T-cell (primary cell): Measurements from ENCODE around the gene CAPN5. TPM values are rescaled to one million over a fixed set of nuclear protein-coding genes. Genes with fewer than 3 reads are reported as not detected.

Experiments
- ATAC-seq, 4 experiments: fragments of 200-7000 bp in 3 of 4; fragments of 150-1000 bp in 1 of 4; cut with Tn5 transposase; replicated peaks in 1 of 4; 1 replicate in 3 of 4; 2 replicates in 1 of 4; pipeline ENCODE4 v1.10.0; 2021; ENCODE audit warnings: moderate library complexity in 3 of 4, mild to moderate bottlenecking in 2 of 4, moderate number of reproducible peaks in 1 of 4
- CTCF ChIA-PET, 2 donors: fragments of 300-600 bp; sonication (Branson Sonifier 250); formaldehyde crosslinking; loops; one replicate each; lab custom pipeline; 2022; ENCODE audit warnings: antibody characterized with exemption in 2 of 2; lab: Charles Lee
- POLR2A ChIA-PET, 2 donors: fragments of 300-600 bp; sonication (Branson Sonifier 250); formaldehyde crosslinking; loops; one replicate each; lab custom pipeline; 2022; ENCODE audit warnings: antibody characterized with exemption in 2 of 2; lab: Charles Lee
- DNase-seq, 35 experiments: peaks; one replicate each; pipeline versions ENCODE4 v3.0.0 to v3.0.0-alpha.2; 2013 to 2023
- H3K27ac ChIP-seq: one replicate; pipeline ENCODE4 v1.5.1; 2013; ENCODE audit warnings: low read length
- H3K27me3 ChIP-seq, 2 experiments: replicated peaks in 1 of 2; 1 replicate in 1 of 2; 2 replicates in 1 of 2; pipeline versions ENCODE4 v1.6.1 to v1.7.0; 2013; ENCODE audit warnings: low read length in 1 of 2, mixed read lengths in 1 of 2; ENCODE audit not compliant: control insufficient read depth in 2 of 2, insufficient read depth in 2 of 2; ENCODE audit errors: extremely low read depth in 1 of 2
- H3K36me3 ChIP-seq, 2 donors: 1 replicate in 1 of 2; 2 replicates in 1 of 2; pipeline versions ENCODE4 v1.6.1 to v1.7.0; 2013; ENCODE audit warnings: low read length in 1 of 2; ENCODE audit not compliant: control insufficient read depth in 2 of 2, insufficient read depth in 1 of 2; ENCODE audit errors: extremely low read depth in 1 of 2
- H3K4me1 ChIP-seq, 2 experiments: 1 replicate in 1 of 2; 2 replicates in 1 of 2; pipeline versions ENCODE4 v1.6.1 to v1.7.0; 2013; ENCODE audit warnings: low read length in 2 of 2, mixed read lengths in 1 of 2; ENCODE audit not compliant: insufficient read depth in 2 of 2, control insufficient read depth in 1 of 2; ENCODE audit errors: extremely low read depth in 1 of 2
- H3K4me3 ChIP-seq, 2 donors: 1 replicate in 1 of 2; 2 replicates in 1 of 2; pipeline versions ENCODE4 v1.5.1 to v1.7.0; 2013; ENCODE audit warnings: mild to moderate bottlenecking in 2 of 2, low read length in 1 of 2, moderate library complexity in 1 of 2; ENCODE audit not compliant: control insufficient read depth in 1 of 2; ENCODE audit errors: extremely low read depth in 1 of 2
- H3K9me3 ChIP-seq: 2 replicates; pipeline ENCODE4 v1.7.0; 2013
- H3K27ac Mint-ChIP-seq, 2 donors: one replicate each; pipeline ENCODE4 v1.8.0; 2020 to 2021; ENCODE audit warnings: mild to moderate bottlenecking in 2 of 2, mixed read lengths in 2 of 2
- H3K27me3 Mint-ChIP-seq, 2 donors: one replicate each; pipeline ENCODE4 v1.8.0; 2021 to 2022; ENCODE audit warnings: mixed read lengths in 2 of 2
- H3K36me3 Mint-ChIP-seq: one replicate; pipeline ENCODE4 v1.8.0; 2021; ENCODE audit warnings: mixed read lengths
- H3K4me1 Mint-ChIP-seq, 3 donors: one replicate each; pipeline ENCODE4 v1.8.0; 2020 to 2022; ENCODE audit warnings: mixed read lengths in 3 of 3, mild to moderate bottlenecking in 1 of 3
- H3K4me3 Mint-ChIP-seq, 3 donors: one replicate each; pipeline ENCODE4 v1.8.0; 2020 to 2022; ENCODE audit warnings: mild to moderate bottlenecking in 3 of 3, mixed read lengths in 3 of 3, moderate library complexity in 3 of 3
- H3K9me3 Mint-ChIP-seq, 3 donors: one replicate each; pipeline ENCODE4 v1.8.0; 2020 to 2022; ENCODE audit warnings: mixed read lengths in 3 of 3
- WGBS: methylation state at CpG from one replicate; pipeline ENCODE4 v1.1.5; 2013; ENCODE audit warnings: missing lambda C conversion rate; ENCODE audit not compliant: insufficient coverage; 5-methylcytosine and 5-hydroxymethylcytosine counted together
- total RNA-seq, 35 experiments: library from RNA in 6 of 35; stranded (reverse) in 6 of 35; fragments of 120-200 nt in 1 of 35; gene quantifications; one replicate each; pipeline versions ENCODE4 v1.2.1 to v1.2.4 and lab custom pipeline; 2013 to 2026

Gene CAPN5
- total RNA-seq, 5 donors from 2014 or later (not counting 1 experiment from before 2014, with no cell fraction given) = 3.1 to 6.4 (median 4.0) TPM

DNA sequence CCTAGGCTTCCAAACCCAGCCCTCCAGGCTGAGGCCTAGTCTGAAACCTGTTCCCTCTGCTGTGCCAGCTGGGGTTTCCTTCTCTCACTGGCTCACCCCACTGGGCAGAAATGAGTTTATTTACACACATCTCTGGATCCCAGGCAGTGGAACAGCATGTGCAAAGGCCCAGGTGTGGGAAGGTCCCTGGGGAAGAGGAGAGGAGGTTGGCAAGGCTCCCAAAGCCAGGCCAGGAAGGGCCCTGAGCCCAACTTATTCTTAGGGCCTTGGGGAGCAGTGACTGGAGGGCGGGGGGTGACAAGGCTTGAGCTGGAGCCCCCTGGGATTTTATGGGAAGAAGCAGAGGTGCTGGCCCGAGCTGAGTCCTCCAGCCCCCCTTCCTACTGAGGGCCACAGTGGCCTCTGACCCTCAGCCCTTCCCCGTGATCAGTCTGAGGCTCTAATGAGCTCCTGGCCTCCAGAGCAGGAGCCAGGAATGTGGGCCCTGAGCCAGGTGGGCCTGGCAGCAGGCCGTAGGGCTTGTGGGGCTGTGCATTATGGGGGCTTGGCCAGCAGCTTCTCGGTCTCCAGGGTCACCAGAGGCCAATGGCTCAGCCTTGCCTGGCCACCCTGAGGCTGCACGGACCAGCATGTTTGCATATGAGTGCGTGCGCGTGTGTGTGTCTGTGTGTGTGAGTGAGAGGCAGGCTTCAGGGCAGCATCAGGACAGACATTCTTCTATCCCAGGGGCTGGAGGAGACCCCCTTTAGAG is 64.2 kb downstream of the CAPN5 start:
- H3K36me3 Mint-ChIP-seq = no peaks in the 10 kb centered on the region
- CTCF ChIA-PET = no interaction called here
- no peak overlapping the region for H3K4me3 ChIP-seq
- no peaks in the 10 kb centered on the region for H3K36me3 ChIP-seq
- 64% methylated on average over 2 of the region's 9 CpGs for WGBS
- no peaks in the 10 kb centered on the region for H3K9me3 ChIP-seq
- DNase-seq = no peak
- H3K4me3 Mint-ChIP-seq = no peak overlapping the region
- peaks cover 0 to 27% of the 10 kb centered on the region in 2 experiments for H3K27me3 ChIP-seq
- H3K4me1 ChIP-seq = peaks cover 2 to 16% of the 10 kb centered on the region in 2 experiments
- POLR2A ChIA-PET = no interaction called here
- no peak for ATAC-seq
- no peaks in the 10 kb centered on the region for H3K9me3 Mint-ChIP-seq
- H3K27ac ChIP-seq = no peak overlapping the region
- peaks cover 0 to 3% of the 10 kb centered on the region in 2 donors for H3K27me3 Mint-ChIP-seq
- no peak overlapping the region for H3K27ac Mint-ChIP-seq
- peaks cover 9 to 13% (median 12%) of the 10 kb centered on the region in 3 donors for H3K4me1 Mint-ChIP-seq

GRCh38 chr11:77131560-77131959 is 64.8 kb downstream of the CAPN5 start:
- ChIA-PET POLR2A (no interaction called here), CTCF (no interaction called here)
- Mint-ChIP-seq H3K27me3 (peaks cover 4 to 7% of the 10 kb centered on the region in 2 donors), H3K4me3 (no peak overlapping the region), H3K9me3 (no peaks in the 10 kb centered on the region), H3K36me3 (no peaks in the 10 kb centered on the region), H3K4me1 (peaks cover 8 to 9% (median 9%) of the 10 kb centered on the region in 3 donors), H3K27ac (no peak overlapping the region)
- Histone ChIP-seq H3K4me1 (peaks cover 2 to 16% of the 10 kb centered on the region in 2 experiments), H3K9me3 (no peaks in the 10 kb centered on the region), H3K36me3 (no peaks in the 10 kb centered on the region), H3K27ac (no peak overlapping the region), H3K27me3 (peaks cover 0 to 21% of the 10 kb centered on the region in 2 experiments), H3K4me3 (no peak overlapping the region)
- no peak for ATAC-seq
- DNase-seq = no peak
- WGBS = no CpG with 5 or more reads among the region's 6 CpGs

- ChIA-PET POLR2A (no interaction called here), CTCF (no interaction called here)
- no peak overlapping the region for H3K4me3 ChIP-seq
- ATAC-seq (no peak), DNase-seq (no peak)
- H3K9me3 ChIP-seq = no peaks in the 10 kb centered on the region
- peaks cover 0 to 2% (median 0%) of the 10 kb centered on the region in 3 donors for H3K4me1 Mint-ChIP-seq
- no CpG with 5 or more reads among the region's 2 CpGs for WGBS
- H3K27me3 ChIP-seq = peaks cover 0 to 20% of the 10 kb centered on the region in 2 experiments
- no peaks in the 10 kb centered on the region for H3K36me3 Mint-ChIP-seq
- H3K36me3 ChIP-seq = no peaks in the 10 kb centered on the region
- H3K4me3 Mint-ChIP-seq = no peak overlapping the region
- no peaks in the 10 kb centered on the region for H3K4me1 ChIP-seq
- peaks cover 14 to 23% of the 10 kb centered on the region in 2 donors for H3K27me3 Mint-ChIP-seq
- H3K27ac ChIP-seq = no peak overlapping the region
- no peak overlapping the region for H3K27ac Mint-ChIP-seq
- H3K9me3 Mint-ChIP-seq = no peaks in the 10 kb centered on the region
Observed at GRCh38 chr11:77135069-77135468, 68.3 kb downstream of the CAPN5 start.

GRCh38 chr11:77136074-77136473 is 69.3 kb downstream of the CAPN5 start:
- H3K27me3 Mint-ChIP-seq = peaks cover 14 to 24% of the 10 kb centered on the region in 2 donors
- H3K4me3 Mint-ChIP-seq = no peak overlapping the region
- H3K27ac Mint-ChIP-seq = no peak overlapping the region
- H3K27me3 ChIP-seq = peaks cover 0 to 20% of the 10 kb centered on the region in 2 experiments
- no peak for DNase-seq
- ChIA-PET CTCF (no interaction called here), POLR2A (no interaction called here)
- no peak overlapping the region for H3K27ac ChIP-seq
- no peaks in the 10 kb centered on the region for H3K9me3 Mint-ChIP-seq
- H3K4me3 ChIP-seq = no peak overlapping the region
- WGBS = 66% methylated on average over 5 of the region's 8 CpGs
- peaks cover 0 to 2% (median 0%) of the 10 kb centered on the region in 3 donors for H3K4me1 Mint-ChIP-seq
- no peaks in the 10 kb centered on the region for H3K36me3 ChIP-seq
- no peaks in the 10 kb centered on the region for H3K36me3 Mint-ChIP-seq
- H3K9me3 ChIP-seq = no peaks in the 10 kb centered on the region
- ATAC-seq = no peak
- no peaks in the 10 kb centered on the region for H3K4me1 ChIP-seq

DNA sequence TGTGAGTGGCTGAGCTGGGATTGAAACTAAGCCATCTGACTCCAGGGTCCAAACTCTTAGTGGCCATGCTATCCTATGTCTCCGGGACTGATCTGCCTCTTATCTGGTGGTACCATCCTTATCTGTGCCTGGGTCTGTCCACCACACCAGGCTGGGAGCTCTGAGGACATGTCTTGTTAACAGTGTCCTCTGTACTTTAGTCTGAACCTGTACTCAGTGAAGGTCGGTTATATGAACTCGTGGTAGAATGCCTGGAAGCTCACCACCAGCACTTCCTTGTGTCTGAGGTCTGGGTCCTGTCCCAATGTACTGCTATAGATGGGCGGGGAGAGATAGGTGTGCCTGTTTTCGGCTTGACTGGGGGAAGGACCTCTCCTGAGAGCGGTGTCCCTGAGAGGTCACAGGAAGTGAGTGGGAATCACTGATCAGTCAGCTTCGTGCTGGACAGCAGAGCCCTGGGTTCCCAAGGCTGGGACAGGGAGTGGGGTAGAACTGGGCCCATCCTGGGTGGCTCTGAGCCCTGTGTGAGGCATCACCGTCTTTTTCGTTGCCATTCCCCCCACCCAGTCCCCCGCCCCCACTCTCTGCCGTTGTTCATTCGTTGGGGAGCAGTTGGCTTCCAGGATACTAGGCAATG is 70.1 kb downstream of the CAPN5 start:
- Histone ChIP-seq H3K27ac (no peak overlapping the region), H3K36me3 (no peaks in the 10 kb centered on the region), H3K9me3 (no peaks in the 10 kb centered on the region), H3K4me3 (no peak overlapping the region), H3K4me1 (peaks cover 0 to 1% of the 10 kb centered on the region in 2 experiments), H3K27me3 (peaks cover 0 to 20% of the 10 kb centered on the region in 2 experiments)
- DNase-seq (no peak), ATAC-seq (no peak)
- 81% methylated on average over 6 of the region's 12 CpGs for WGBS
- Mint-ChIP-seq H3K36me3 (no peaks in the 10 kb centered on the region), H3K4me1 (peaks cover 1 to 5% (median 2%) of the 10 kb centered on the region in 3 donors), H3K4me3 (no peak overlapping the region), H3K9me3 (no peaks in the 10 kb centered on the region), H3K27ac (no peak overlapping the region), H3K27me3 (peaks cover 14 to 24% of the 10 kb centered on the region in 2 donors)
- ChIA-PET CTCF (no interaction called here), POLR2A (no interaction called here)

GRCh38 chr11:77137421-77137820 is 70.7 kb downstream of the CAPN5 start:
- Mint-ChIP-seq H3K9me3 (no peaks in the 10 kb centered on the region), H3K27me3 (peaks cover 14 to 24% of the 10 kb centered on the region in 2 donors), H3K4me3 (no peak overlapping the region), H3K4me1 (peaks cover 6 to 10% (median 7%) of the 10 kb centered on the region in 3 donors), H3K36me3 (no peaks in the 10 kb centered on the region), H3K27ac (no peak overlapping the region)
- Histone ChIP-seq H3K27me3 (peaks cover 0 to 20% of the 10 kb centered on the region in 2 experiments), H3K9me3 (no peaks in the 10 kb centered on the region), H3K27ac (no peak overlapping the region), H3K36me3 (no peaks in the 10 kb centered on the region), H3K4me3 (no peak overlapping the region), H3K4me1 (peaks cover 2 to 6% of the 10 kb centered on the region in 2 experiments)
- WGBS = 92% methylated on average over 11 of the region's 11 CpGs
- ChIA-PET POLR2A (no interaction called here), CTCF (interaction anchor here in 1 of 2 donors (0.6 kb wide), 1 partner anchor 357 kb away, joined by 4 read pairs; no protein-coding TSS in a partner anchor)
- ATAC-seq (no peak), DNase-seq (no peak)
